Neuron (in vitro differentiated cells): ENCODE data around the gene KCNK10.

ENCODE experiments used
- H2AFZ ChIP-seq: one replicate; pipeline ENCODE4 v1.6.1; 2013; ENCODE audit warnings: low read depth, mild to moderate bottlenecking, inconsistent platforms, low read length, moderate library complexity
- H3K27me3 ChIP-seq: one replicate; pipeline ENCODE4 v1.6.1; 2013; ENCODE audit warnings: low read length; ENCODE audit not compliant: insufficient read depth
- H3K36me3 ChIP-seq: one replicate; pipeline ENCODE4 v1.6.1; 2013; ENCODE audit warnings: low read length; ENCODE audit not compliant: insufficient read depth
- H3K4me1 ChIP-seq: one replicate; pipeline ENCODE4 v1.6.1; 2013; ENCODE audit warnings: low read length; ENCODE audit not compliant: insufficient read depth
- H3K4me3 ChIP-seq: 2 replicates; pipeline ENCODE4 v1.5.1; 2013; ENCODE audit warnings: mild to moderate bottlenecking, low read length, moderate library complexity
- H3K9me3 ChIP-seq: one replicate; pipeline ENCODE4 v1.6.1; 2013; ENCODE audit warnings: low read length

Gene KCNK10

GRCh38 chr14:88323086-88323522, at the start of gene KCNK10:
KCNK10 (minus strand) TSS chr14:88323269; CDS start chr14:88322798, 471 bp downstream.
- Histone ChIP-seq H2AFZ (peak within 1 kb of the TSS; percentile 42), H3K9me3 (no peaks in the 10 kb centered on the region), H3K36me3 (no peaks in the 10 kb centered on the region), H3K4me1 (peaks cover 22% of the 10 kb centered on the region), H3K4me3 (peak within 1 kb of the TSS; percentile 90), H3K27me3 (no peaks in the 10 kb centered on the region)

GRCh38 chr14:88369496-88369895, 46.4 kb upstream of the KCNK10 start:
- no peaks in the 10 kb centered on the region for H3K9me3 ChIP-seq
- H3K27me3 ChIP-seq, result no peaks in the 10 kb centered on the region
- no peak overlapping the region for H3K4me3 ChIP-seq
- peaks cover 15% of the 10 kb centered on the region for H3K4me1 ChIP-seq
- no peak overlapping the region for H2AFZ ChIP-seq
- H3K36me3 ChIP-seq, result no peaks in the 10 kb centered on the region

GRCh38 chr14:88364710-88365413, 41.8 kb upstream of the KCNK10 start:
- Histone ChIP-seq H2AFZ (no peak overlapping the region), H3K9me3 (no peaks in the 10 kb centered on the region), H3K4me3 (peak overlapping the region; percentile 1), H3K4me1 (peaks cover 50% of the 10 kb centered on the region), H3K27me3 (no peaks in the 10 kb centered on the region), H3K36me3 (no peaks in the 10 kb centered on the region)

GRCh38 chr14:88363644-88364043, 40.6 kb upstream of the KCNK10 start:
- Histone ChIP-seq H2AFZ (no peak overlapping the region), H3K9me3 (no peaks in the 10 kb centered on the region), H3K36me3 (no peaks in the 10 kb centered on the region), H3K4me3 (no peak overlapping the region), H3K4me1 (peaks cover 50% of the 10 kb centered on the region), H3K27me3 (no peaks in the 10 kb centered on the region)

- H3K36me3 ChIP-seq, result no peaks in the 10 kb centered on the region
- H3K27me3 ChIP-seq, result no peaks in the 10 kb centered on the region
- H3K9me3 ChIP-seq, result no peaks in the 10 kb centered on the region
- H2AFZ ChIP-seq, result no peak overlapping the region
- peaks cover 34% of the 10 kb centered on the region for H3K4me1 ChIP-seq
- H3K4me3 ChIP-seq, result no peak overlapping the region
These were observed 36.4 kb upstream of the KCNK10 start for GRCh38 chr14:88359500-88359899.

GRCh38 chr14:88354358-88354757, 31.3 kb upstream of the KCNK10 start:
- H3K4me3 ChIP-seq, result no peak overlapping the region
- no peaks in the 10 kb centered on the region for H3K27me3 ChIP-seq
- no peak overlapping the region for H2AFZ ChIP-seq
- H3K36me3 ChIP-seq, result no peaks in the 10 kb centered on the region
- peaks cover 11% of the 10 kb centered on the region for H3K4me1 ChIP-seq
- no peaks in the 10 kb centered on the region for H3K9me3 ChIP-seq

GRCh38 chr14:88352698-88353097, 29.6 kb upstream of the KCNK10 start:
- H3K27me3 ChIP-seq, result no peaks in the 10 kb centered on the region
- H2AFZ ChIP-seq, result no peak overlapping the region
- no peaks in the 10 kb centered on the region for H3K36me3 ChIP-seq
- H3K4me1 ChIP-seq, result peaks cover 11% of the 10 kb centered on the region
- no peak overlapping the region for H3K4me3 ChIP-seq
- H3K9me3 ChIP-seq, result no peaks in the 10 kb centered on the region

- Histone ChIP-seq H2AFZ (no peak overlapping the region), H3K4me1 (peaks cover 11% of the 10 kb centered on the region), H3K4me3 (no peak overlapping the region), H3K27me3 (no peaks in the 10 kb centered on the region), H3K36me3 (no peaks in the 10 kb centered on the region), H3K9me3 (no peaks in the 10 kb centered on the region)
These were observed 29.1 kb upstream of the KCNK10 start for GRCh38 chr14:88351966-88352691.

- H3K4me1 ChIP-seq, result peaks cover 11% of the 10 kb centered on the region
- no peaks in the 10 kb centered on the region for H3K27me3 ChIP-seq
- H3K9me3 ChIP-seq, result no peaks in the 10 kb centered on the region
- no peak overlapping the region for H2AFZ ChIP-seq
- H3K4me3 ChIP-seq, result no peak overlapping the region
- H3K36me3 ChIP-seq, result no peaks in the 10 kb centered on the region
These were observed 25.5 kb upstream of the KCNK10 start for GRCh38 chr14:88348546-88348945.

- Histone ChIP-seq H3K36me3 (no peaks in the 10 kb centered on the region), H2AFZ (no peak overlapping the region), H3K4me3 (no peak overlapping the region), H3K27me3 (no peaks in the 10 kb centered on the region), H3K9me3 (no peaks in the 10 kb centered on the region), H3K4me1 (peaks cover 1% of the 10 kb centered on the region)
These were observed 23.1 kb upstream of the KCNK10 start for GRCh38 chr14:88346048-88346639.

GRCh38 chr14:88342980-88343379, 19.9 kb upstream of the KCNK10 start:
- no peak overlapping the region for H3K4me3 ChIP-seq
- no peaks in the 10 kb centered on the region for H3K9me3 ChIP-seq

GRCh38 chr14:88340357-88340756, 17.3 kb upstream of the KCNK10 start:
- Histone ChIP-seq H3K27me3 (no peaks in the 10 kb centered on the region), H3K9me3 (no peaks in the 10 kb centered on the region), H3K36me3 (no peaks in the 10 kb centered on the region), H2AFZ (no peak overlapping the region), H3K4me3 (no peak overlapping the region), H3K4me1 (no peaks in the 10 kb centered on the region)

More at GRCh38 chr14:88342980-88343379, 19.9 kb upstream of the KCNK10 start:
- no peaks in the 10 kb centered on the region for H3K36me3 ChIP-seq
- H3K4me1 ChIP-seq, result no peaks in the 10 kb centered on the region
- H2AFZ ChIP-seq, result no peak overlapping the region
- H3K27me3 ChIP-seq, result no peaks in the 10 kb centered on the region

- Histone ChIP-seq H3K4me3 (no peak overlapping the region), H3K9me3 (no peaks in the 10 kb centered on the region), H3K4me1 (no peaks in the 10 kb centered on the region), H3K27me3 (no peaks in the 10 kb centered on the region), H3K36me3 (no peaks in the 10 kb centered on the region), H2AFZ (no peak overlapping the region)
These were observed 10.0 kb upstream of the KCNK10 start for GRCh38 chr14:88333036-88333435.
